Measurements from ENCODE around the gene NRP1. TPM values are rescaled to one million over a fixed set of nuclear protein-coding genes. Genes with fewer than 3 reads are reported as not detected.

The NRP1 gene
- total and polyA plus RNA-seq, 2 of the 8 experiments (the other 6 are each of a cell fraction or from before 2014, with no cell fraction given), result 1.2 to 2.1 TPM

DNA sequence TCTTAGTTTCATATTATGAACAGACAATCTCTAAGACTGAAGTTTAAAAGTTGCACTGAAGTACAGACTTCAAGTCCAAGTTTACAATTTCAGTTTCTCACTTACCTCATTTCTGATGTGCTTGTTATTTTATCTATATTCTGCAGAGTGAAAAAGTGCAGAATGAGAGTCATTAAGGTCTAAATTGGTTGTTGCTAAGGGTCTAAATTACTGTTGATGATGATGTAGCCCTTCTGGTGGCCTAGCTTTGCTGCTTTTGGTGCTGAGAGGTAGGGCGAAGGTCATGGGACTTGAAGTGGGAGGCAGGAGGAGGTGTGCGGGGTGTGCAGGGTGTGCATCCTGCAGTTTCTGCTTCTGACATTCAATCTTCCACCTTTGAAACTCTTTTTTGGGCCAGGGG is 38.8 kb upstream of the NRP1 start:
- CTCF ChIA-PET (ENCODE audit: partially characterized antibody), result no interaction called here
- no peak for TF ChIP-seq POLR2A (IDR thresholded peaks at IDR 0.05; ENCODE audit: control extremely low read depth in 1 of 2, low read depth in 2 of 2, low read length in 2 of 2)
- no peak for TF ChIP-seq SUZ12 (IDR thresholded peaks at IDR 0.05; ENCODE audit: low read length)
- H3K14ac ChIP-seq (ENCODE audit: insufficient read length), result no peak overlapping the region

More for the DNA sequence above, 38.8 kb upstream of the NRP1 start:
- H3K9ac ChIP-seq (replicated peaks in 1 of 4; ENCODE audit: extremely low read depth in 1 of 4, low read depth in 3 of 4, low read length in 3 of 4), result no peak overlapping the region
- no peaks in the 10 kb centered on the region for H3K9me3 ChIP-seq (ENCODE audit: insufficient read depth in 2 of 2, low read depth in 1 of 2, low read length in 1 of 2)
- H2BK120ac ChIP-seq (replicated peaks; ENCODE audit: low read depth, low read length), result no peak overlapping the region
- no peak overlapping the region for H4K8ac ChIP-seq (ENCODE audit: extremely low read depth, insufficient read depth, low read length)
- no peak overlapping the region for H4K91ac ChIP-seq (replicated peaks; ENCODE audit: insufficient read length, low read length)
- H3K18ac ChIP-seq (ENCODE audit: extremely low read depth, low read length), result no peak overlapping the region
- no peak overlapping the region for H3K4me2 ChIP-seq (ENCODE audit: insufficient read depth in 1 of 2, low read depth in 2 of 2, low read length in 2 of 2)
- H3K23ac ChIP-seq (ENCODE audit: insufficient read length), result no peak overlapping the region
- no peaks in the 10 kb centered on the region for H3K79me2 ChIP-seq (ENCODE audit: control insufficient read depth in 1 of 2, insufficient read depth in 2 of 2, low read length in 2 of 2)
- no peak for DNase-seq (ENCODE audit: low read depth in 1 of 2, low spot score in 2 of 2)
- POLR2A ChIA-PET (ENCODE audit: partially characterized antibody), result no interaction called here
- no peaks in the 10 kb centered on the region for H4K20me1 ChIP-seq (replicated peaks in 1 of 2; ENCODE audit: control insufficient read depth in 1 of 2, insufficient read depth in 2 of 2, low read length in 2 of 2)
- WGBS, 2 experiments (ENCODE audit: extremely low coverage in 1 of 2, insufficient coverage in 1 of 2, insufficient read length in 1 of 2, insufficient replicate concordance in 2 of 2, low coverage in 1 of 2, low lambda C conversion rate in 2 of 2, missing lambda C conversion rate in 1 of 2), result 86% methylated on average over 2 of the region's 2 CpGs; no CpG with 5 or more reads in 1 of the 2 experiments
- H2AFZ ChIP-seq (ENCODE audit: low read length), result no peak overlapping the region
- no peaks in the 10 kb centered on the region for H3K27me3 ChIP-seq (replicated peaks in 1 of 4; ENCODE audit: control insufficient read depth in 3 of 4, extremely low read depth in 1 of 4, insufficient read depth in 3 of 4, low read length in 3 of 4)
- no peak overlapping the region for H3K4ac ChIP-seq (replicated peaks; ENCODE audit: insufficient read length, low read depth, low read length)
- no peak overlapping the region for H2BK15ac ChIP-seq (ENCODE audit: low read length)
- no peak overlapping the region for H2BK5ac ChIP-seq (ENCODE audit: low read depth, low read length)
- H3K79me1 ChIP-seq (ENCODE audit: low read depth, low read length), result no peaks in the 10 kb centered on the region
- no peak overlapping the region for H2BK20ac ChIP-seq (ENCODE audit: low read length)
- no peaks in the 10 kb centered on the region for H3K36me3 ChIP-seq (ENCODE audit: control insufficient read depth in 2 of 4, insufficient read depth in 4 of 4, low read length in 3 of 4)
- H3K4me3 ChIP-seq (ENCODE audit: extremely low read depth in 1 of 4, insufficient read depth in 2 of 4, low read depth in 3 of 4, low read length in 4 of 4), result no peak overlapping the region
- H2BK12ac ChIP-seq (ENCODE audit: low read depth, low read length), result no peak overlapping the region
- no peak overlapping the region for H3K56ac ChIP-seq (replicated peaks; ENCODE audit: insufficient read length, low read depth, low read length)
- H3K23me2 ChIP-seq (ENCODE audit: low read depth, low read length), result no peaks in the 10 kb centered on the region
- H3K4me1 ChIP-seq (replicated peaks in 1 of 4; ENCODE audit: control insufficient read depth in 3 of 4, insufficient read depth in 4 of 4, low read length in 3 of 4), result no peaks in the 10 kb centered on the region
- H2AK5ac ChIP-seq (ENCODE audit: low read depth, low read length), result no peak overlapping the region
- H4K5ac ChIP-seq (ENCODE audit: insufficient read length, low read depth, low read length), result no peak overlapping the region
- no peak for FAIRE-seq
- H3K27ac ChIP-seq (ENCODE audit: low read depth, low read length), result no peak overlapping the region
